Effector memory CD4-positive, alpha-beta T cell (primary cell): ENCODE results near the gene CCNA1.

Source experiments
- DNase-seq, 3 donors: peaks; one replicate each; pipeline ENCODE4 v3.0.0-alpha.2; 2020
- H3K27ac ChIP-seq: 2 replicates; pipeline ENCODE4 v1.7.0; 2013; ENCODE audit warnings: mild to moderate bottlenecking, low read length, moderate library complexity; ENCODE audit not compliant: insufficient read depth, poor library complexity, severe bottlenecking
- H3K27me3 ChIP-seq: replicated peaks from 2 replicates; pipeline ENCODE4 v1.7.0; 2013; ENCODE audit warnings: mild to moderate bottlenecking, low read length; ENCODE audit not compliant: insufficient read depth, control insufficient read depth, poor library complexity, severe bottlenecking
- H3K36me3 ChIP-seq: 2 replicates; pipeline ENCODE4 v1.7.0; 2013; ENCODE audit warnings: mild to moderate bottlenecking, low read length, moderate library complexity; ENCODE audit not compliant: control insufficient read depth, insufficient read depth
- H3K4me1 ChIP-seq: 2 replicates; pipeline ENCODE4 v1.7.0; 2013; ENCODE audit warnings: low read length, mild to moderate bottlenecking; ENCODE audit not compliant: control insufficient read depth, insufficient read depth, poor library complexity, severe bottlenecking
- H3K4me3 ChIP-seq: 2 replicates; pipeline ENCODE4 v1.7.0; 2013; ENCODE audit warnings: low read length, low read depth, mild to moderate bottlenecking; ENCODE audit not compliant: insufficient read depth, poor library complexity, severe bottlenecking
- H3K9me3 ChIP-seq: 2 replicates; pipeline ENCODE4 v1.7.0; 2013; ENCODE audit warnings: mild to moderate bottlenecking, low read length, moderate library complexity; ENCODE audit not compliant: control insufficient read depth

CCNA1 gene

GRCh38 chr13:36421447-36421846 lies 10.8 kb upstream of the CCNA1 start:
- no peaks in the 10 kb centered on the region for H3K36me3 ChIP-seq
- H3K27me3 ChIP-seq, result no peaks in the 10 kb centered on the region
- H3K27ac ChIP-seq, result no peak overlapping the region
- no peaks in the 10 kb centered on the region for H3K9me3 ChIP-seq
- H3K4me3 ChIP-seq, result no peak overlapping the region
- DNase-seq, result no peak
- no peaks in the 10 kb centered on the region for H3K4me1 ChIP-seq

- no peak overlapping the region for H3K27ac ChIP-seq
- H3K27me3 ChIP-seq, result peaks cover 12% of the 10 kb centered on the region
- no peaks in the 10 kb centered on the region for H3K9me3 ChIP-seq
- no peak for DNase-seq
- H3K36me3 ChIP-seq, result no peaks in the 10 kb centered on the region
- H3K4me3 ChIP-seq, result no peak overlapping the region
- H3K4me1 ChIP-seq, result no peaks in the 10 kb centered on the region
These were observed 4.2 kb upstream of the CCNA1 start for GRCh38 chr13:36428086-36428485.

GRCh38 chr13:36430247-36431203 lies 1.8 kb upstream of the CCNA1 start:
- H3K4me3 ChIP-seq, result no peak overlapping the region
- H3K9me3 ChIP-seq, result no peaks in the 10 kb centered on the region
- H3K27ac ChIP-seq, result no peak overlapping the region
- DNase-seq, result no peak
- H3K27me3 ChIP-seq, result peaks cover 12% of the 10 kb centered on the region
- H3K36me3 ChIP-seq, result no peaks in the 10 kb centered on the region
- H3K4me1 ChIP-seq, result no peaks in the 10 kb centered on the region

GRCh38 chr13:36431204-36432105 lies 840 bp upstream of the CCNA1 start:
- peaks cover 12% of the 10 kb centered on the region for H3K27me3 ChIP-seq

GRCh38 chr13:36436811-36437210 lies 4.5 kb downstream of the CCNA1 start:
- no peak for DNase-seq
- no peak overlapping the region for H3K27ac ChIP-seq
- peaks cover 4% of the 10 kb centered on the region for H3K27me3 ChIP-seq
- no peak overlapping the region for H3K4me3 ChIP-seq
- H3K4me1 ChIP-seq, result no peaks in the 10 kb centered on the region
- H3K36me3 ChIP-seq, result no peaks in the 10 kb centered on the region
- no peaks in the 10 kb centered on the region for H3K9me3 ChIP-seq

More at GRCh38 chr13:36431204-36432105, 840 bp upstream of the CCNA1 start:
- no peak for DNase-seq
- Histone ChIP-seq H3K4me1 (no peaks in the 10 kb centered on the region), H3K9me3 (no peaks in the 10 kb centered on the region), H3K4me3 (peak overlapping the region; percentile 22), H3K27ac (no peak overlapping the region), H3K36me3 (no peaks in the 10 kb centered on the region)

GRCh38 chr13:36438594-36439483 lies 6.5 kb downstream of the CCNA1 start:
- DNase-seq, result no peak
- no peaks in the 10 kb centered on the region for H3K9me3 ChIP-seq
- no peaks in the 10 kb centered on the region for H3K36me3 ChIP-seq
- no peak overlapping the region for H3K27ac ChIP-seq
- H3K4me1 ChIP-seq, result no peaks in the 10 kb centered on the region
- no peak overlapping the region for H3K4me3 ChIP-seq
- H3K27me3 ChIP-seq, result no peaks in the 10 kb centered on the region

- no peaks in the 10 kb centered on the region for H3K27me3 ChIP-seq
- H3K36me3 ChIP-seq, result no peaks in the 10 kb centered on the region
- no peaks in the 10 kb centered on the region for H3K4me1 ChIP-seq
- H3K4me3 ChIP-seq, result no peak overlapping the region
- H3K9me3 ChIP-seq, result no peaks in the 10 kb centered on the region
- no peak overlapping the region for H3K27ac ChIP-seq
- DNase-seq, result no peak
These were observed 13.0 kb downstream of the CCNA1 start for GRCh38 chr13:36445278-36445677.

GRCh38 chr13:36445891-36446351 lies 13.6 kb downstream of the CCNA1 start:
- H3K4me3 ChIP-seq, result no peak overlapping the region
- DNase-seq, result no peak
- H3K27me3 ChIP-seq, result no peaks in the 10 kb centered on the region
- H3K36me3 ChIP-seq, result no peaks in the 10 kb centered on the region
- H3K27ac ChIP-seq, result no peak overlapping the region
- H3K9me3 ChIP-seq, result no peaks in the 10 kb centered on the region
- H3K4me1 ChIP-seq, result no peaks in the 10 kb centered on the region

GRCh38 chr13:36447501-36447900 lies 15.2 kb downstream of the CCNA1 start:
- no peaks in the 10 kb centered on the region for H3K27me3 ChIP-seq
- no peak overlapping the region for H3K27ac ChIP-seq
- H3K36me3 ChIP-seq, result no peaks in the 10 kb centered on the region
- no peaks in the 10 kb centered on the region for H3K9me3 ChIP-seq
- no peak for DNase-seq
- no peaks in the 10 kb centered on the region for H3K4me1 ChIP-seq
- H3K4me3 ChIP-seq, result no peak overlapping the region
